HepG2 (cell line): Measurements from ENCODE around the gene IFI30. TPM values are rescaled to one million over a fixed set of nuclear protein-coding genes. Genes with fewer than 3 reads are reported as not detected.

Source experiments
- BORCS8-MEF2B ChIP-seq: sonication (generic); formaldehyde crosslinking; IDR thresholded peaks from 2 replicates; pipeline ENCODE4 v1.8.0; 2022; ENCODE audit warnings: mild to moderate bottlenecking, missing genetic modification reagents
- CHD4 ChIP-seq: fragments of 200-600 bp; sonication (generic); IDR thresholded peaks from 2 replicates; pipeline ENCODE4 v1.7.0; 2017; ENCODE audit warnings: mild to moderate bottlenecking, low read length, borderline replicate concordance
- GTF3A ChIP-seq: sonication (generic); formaldehyde crosslinking; conservative IDR thresholded peaks from 2 replicates; pipeline ENCODE4 v1.4.0; 2020; ENCODE audit warnings: mild to moderate bottlenecking, missing genetic modification reagents
- MED8 ChIP-seq: sonication (generic); formaldehyde crosslinking; IDR thresholded peaks from 2 replicates; pipeline ENCODE4 v1.8.1; 2023; ENCODE audit warnings: mild to moderate bottlenecking, missing genetic modification reagents; ENCODE audit not compliant: insufficient replicate concordance
- NFE2 ChIP-seq: sonication (generic); formaldehyde crosslinking; IDR thresholded peaks from 2 replicates; pipeline ENCODE4 v1.4.0; 2020; ENCODE audit warnings: missing genetic modification reagents
- NFIC ChIP-seq: IDR thresholded peaks from 2 replicates; pipeline ENCODE4 v1.6.1; 2012; ENCODE audit warnings: mild to moderate bottlenecking, low read length, inconsistent platforms
- RBFOX2 ChIP-seq: fragments of 200-400 bp; formaldehyde crosslinking; IDR thresholded peaks from 2 replicates; pipeline ENCODE4 v1.6.1; 2017; ENCODE audit warnings: low read depth, mild to moderate bottlenecking, low read length
- SATB2 ChIP-seq: sonication (generic); formaldehyde crosslinking; IDR thresholded peaks from 2 replicates; pipeline ENCODE4 v1.5.0; 2020; ENCODE audit warnings: missing genetic modification reagents
- SP1 ChIP-seq, 2 experiments: fragments of 450-650 bp in 1 of 2; sonication (generic) in 1 of 2; formaldehyde crosslinking in 1 of 2; IDR thresholded peaks; 2 replicates each; pipeline versions ENCODE4 v1.4.0 to v1.6.1; 2016 to 2020; ENCODE audit warnings: missing genetic modification reagents in 1 of 2
- TGIF2 ChIP-seq: IDR thresholded peaks from 2 replicates; pipeline ENCODE4 v1.6.1; 2016; ENCODE audit warnings: control low read depth, missing compliant biosample characterization
- U2AF1 ChIP-seq: fragments of 200-400 bp; formaldehyde crosslinking; optimal IDR thresholded peaks from 2 replicates; pipeline ENCODE3; 2017; ENCODE audit warnings: mild to moderate bottlenecking, low read depth, low read length
- ZFY ChIP-seq: sonication (generic); formaldehyde crosslinking; IDR thresholded peaks from 2 replicates; pipeline ENCODE4 v1.4.0; 2020; ENCODE audit warnings: missing genetic modification reagents
- ZIK1 ChIP-seq: sonication (generic); formaldehyde crosslinking; IDR thresholded peaks from 2 replicates; pipeline ENCODE4 v1.5.0; 2020; ENCODE audit warnings: mild to moderate bottlenecking, low read depth, missing genetic modification reagents, borderline replicate concordance
- ZNF296 ChIP-seq: sonication (generic); formaldehyde crosslinking; conservative IDR thresholded peaks from 2 replicates; pipeline ENCODE4 v1.5.0; 2020; ENCODE audit warnings: mild to moderate bottlenecking, missing genetic modification reagents
- ZNF34 ChIP-seq: sonication (generic); formaldehyde crosslinking; IDR thresholded peaks from 2 replicates; pipeline ENCODE4 v1.4.0; 2020; ENCODE audit warnings: mild to moderate bottlenecking, missing genetic modification reagents, borderline replicate concordance
- ZNF343 ChIP-seq: sonication (generic); formaldehyde crosslinking; IDR thresholded peaks from 2 replicates; pipeline ENCODE4 v1.4.0; 2020; ENCODE audit warnings: mild to moderate bottlenecking, missing genetic modification reagents
- ZNF367 ChIP-seq: sonication (generic); formaldehyde crosslinking; IDR thresholded peaks from 2 replicates; pipeline ENCODE4 v1.4.0; 2020; ENCODE audit warnings: missing genetic modification reagents, borderline replicate concordance
- ZNF382 ChIP-seq: sonication (generic); formaldehyde crosslinking; IDR thresholded peaks from 2 replicates; pipeline ENCODE4 v1.5.0; 2020; ENCODE audit warnings: missing genetic modification reagents, mild to moderate bottlenecking, borderline replicate concordance
- ZNF501 ChIP-seq: sonication (generic); formaldehyde crosslinking; IDR thresholded peaks from 2 replicates; pipeline ENCODE4 v1.5.1; 2020; ENCODE audit warnings: mild to moderate bottlenecking, moderate library complexity, missing genetic modification reagents
- ZNF713 ChIP-seq: sonication (generic); formaldehyde crosslinking; IDR thresholded peaks from 2 replicates; pipeline ENCODE4 v1.4.0; 2020; ENCODE audit warnings: mild to moderate bottlenecking, missing genetic modification reagents
- ZNF746 ChIP-seq: sonication (generic); formaldehyde crosslinking; IDR thresholded peaks from 2 replicates; pipeline ENCODE4 v1.8.0; 2022; ENCODE audit warnings: mild to moderate bottlenecking, missing genetic modification reagents
- ZNF781 ChIP-seq: sonication (generic); formaldehyde crosslinking; IDR thresholded peaks from 2 replicates; pipeline ENCODE4 v1.5.1; 2020; ENCODE audit warnings: borderline replicate concordance, mild to moderate bottlenecking, missing genetic modification reagents; ENCODE audit errors: not compliant biosample characterization
- ZSCAN22 ChIP-seq: sonication (generic); formaldehyde crosslinking; IDR thresholded peaks from 2 replicates; pipeline ENCODE4 v1.4.0; 2020; ENCODE audit warnings: mild to moderate bottlenecking, missing genetic modification reagents
- ZSCAN31 ChIP-seq: sonication (generic); formaldehyde crosslinking; IDR thresholded peaks from 2 replicates; pipeline ENCODE4 v1.5.0; 2020; ENCODE audit warnings: low read depth, mild to moderate bottlenecking, missing genetic modification reagents
- polyA plus RNA-seq, 8 experiments: library from polyadenylated mRNA; depleted of rRNA in 3 of 8; stranded (reverse) in 7 of 8; unstranded in 1 of 8; fragments of >200 nt; fragmentation: Illumina TruSeq in 4 of 8; extraction: Trizol in 4 of 8; gene quantifications; 2 replicates each; pipeline versions ENCODE4 v1.2.1 to v1.2.3, GENCODE V29; 2011 to 2016; ENCODE audit warnings: low read depth in 4 of 8, missing spikeins in 1 of 8, mixed read lengths in 1 of 8; ENCODE audit not compliant: insufficient read depth in 1 of 8
- total RNA-seq, 5 experiments: library from RNA; depleted of rRNA; stranded (reverse); fragments of >200 nt; fragmentation: Illumina TruSeq; extraction: Trizol; gene quantifications; 2 replicates each; pipeline ENCODE4 v1.2.3, GENCODE V29; 2016; ENCODE audit warnings: low read depth in 1 of 5
- TF ChIP-seq, protein P1 (sequence below): sonication (generic); formaldehyde crosslinking; IDR thresholded peaks from 2 replicates; pipeline ENCODE4 v1.5.0; 2020; ENCODE audit warnings: missing genetic modification reagents
- TF ChIP-seq, protein P2 (sequence below): sonication (generic); formaldehyde crosslinking; IDR thresholded peaks from 2 replicates; pipeline ENCODE4 v1.5.0; 2020; ENCODE audit warnings: missing genetic modification reagents, mild to moderate bottlenecking, borderline replicate concordance
- TF ChIP-seq, protein P3 (sequence below): sonication (generic); formaldehyde crosslinking; IDR thresholded peaks from 2 replicates; pipeline ENCODE4 v1.5.1; 2020; ENCODE audit warnings: mild to moderate bottlenecking, missing genetic modification reagents, borderline replicate concordance

IFI30 gene
- total and polyA plus RNA-seq, 2 of the 13 experiments (the other 11 are each of a cell fraction or from before 2014, with no cell fraction given), result 25.0 to 79.4 TPM

DNA sequence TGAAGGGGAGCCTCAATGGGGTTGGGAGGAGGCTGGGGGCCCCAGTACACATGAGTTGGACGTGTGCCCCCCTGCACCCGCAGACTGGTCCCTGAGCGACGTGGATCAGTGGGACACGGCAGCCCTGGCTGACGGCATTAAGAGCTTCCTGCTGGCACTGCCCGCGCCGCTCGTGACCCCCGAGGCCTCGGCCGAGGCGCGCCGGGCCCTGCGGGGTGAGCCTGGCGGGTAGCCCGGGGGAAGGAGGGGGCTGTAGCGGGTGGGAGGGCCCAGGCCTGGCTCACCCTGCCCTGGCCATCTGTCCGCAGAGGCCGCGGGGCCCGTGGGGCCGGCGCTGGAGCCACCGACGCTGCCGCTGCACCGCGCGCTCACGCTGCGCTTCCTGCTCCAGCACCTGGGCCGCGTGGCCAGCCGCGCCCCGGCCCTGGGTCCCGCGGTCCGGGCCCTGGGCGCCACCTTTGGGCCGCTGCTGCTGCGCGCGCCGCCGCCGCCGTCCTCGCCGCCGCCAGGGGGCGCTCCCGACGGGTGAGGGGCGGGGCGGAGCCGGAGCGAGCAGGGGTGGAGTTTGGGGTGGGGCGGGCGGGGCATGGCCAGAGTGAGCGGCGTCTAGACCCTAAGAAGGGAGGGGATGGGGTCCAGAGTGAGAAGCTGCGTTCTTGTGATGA lies 12.5 kb upstream of the IFI30 start (continued):
- no peak for TF ChIP-seq ZNF34
- TF ChIP-seq RBFOX2, result peak; percentile 51; the same call in 1 of the 2 replicates
- no peak for TF ChIP-seq ZSCAN31 (CRISPR knock-in tag)
- TF ChIP-seq MED8 (CRISPR knock-in tag), result no peak
- TF ChIP-seq CHD4, result no peak
- TF ChIP-seq, protein P1, sequence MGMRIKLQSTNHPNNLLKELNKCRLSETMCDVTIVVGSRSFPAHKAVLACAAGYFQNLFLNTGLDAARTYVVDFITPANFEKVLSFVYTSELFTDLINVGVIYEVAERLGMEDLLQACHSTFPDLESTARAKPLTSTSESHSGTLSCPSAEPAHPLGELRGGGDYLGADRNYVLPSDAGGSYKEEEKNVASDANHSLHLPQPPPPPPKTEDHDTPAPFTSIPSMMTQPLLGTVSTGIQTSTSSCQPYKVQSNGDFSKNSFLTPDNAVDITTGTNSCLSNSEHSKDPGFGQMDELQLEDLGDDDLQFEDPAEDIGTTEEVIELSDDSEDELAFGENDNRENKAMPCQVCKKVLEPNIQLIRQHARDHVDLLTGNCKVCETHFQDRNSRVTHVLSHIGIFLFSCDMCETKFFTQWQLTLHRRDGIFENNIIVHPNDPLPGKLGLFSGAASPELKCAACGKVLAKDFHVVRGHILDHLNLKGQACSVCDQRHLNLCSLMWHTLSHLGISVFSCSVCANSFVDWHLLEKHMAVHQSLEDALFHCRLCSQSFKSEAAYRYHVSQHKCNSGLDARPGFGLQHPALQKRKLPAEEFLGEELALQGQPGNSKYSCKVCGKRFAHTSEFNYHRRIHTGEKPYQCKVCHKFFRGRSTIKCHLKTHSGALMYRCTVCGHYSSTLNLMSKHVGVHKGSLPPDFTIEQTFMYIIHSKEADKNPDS, result no peak
- TF ChIP-seq BORCS8-MEF2B (CRISPR knock-in tag), result no peak
- TF ChIP-seq NFIC, result no peak
- no peak for TF ChIP-seq ZNF501
- TF ChIP-seq SATB2 (CRISPR knock-in tag), result no peak
- no peak for TF ChIP-seq ZNF713
- TF ChIP-seq ZNF746 (CRISPR knock-in tag), result no peak
- TF ChIP-seq ZNF367 (CRISPR knock-in tag), result no peak
- no peak for TF ChIP-seq ZNF343 (CRISPR knock-in tag)
- TF ChIP-seq ZNF296 (CRISPR knock-in tag), result no peak
- no peak for TF ChIP-seq ZIK1 (CRISPR knock-in tag)
- TF ChIP-seq TGIF2 (CRISPR knock-in tag), result no peak
- TF ChIP-seq, protein P2, sequence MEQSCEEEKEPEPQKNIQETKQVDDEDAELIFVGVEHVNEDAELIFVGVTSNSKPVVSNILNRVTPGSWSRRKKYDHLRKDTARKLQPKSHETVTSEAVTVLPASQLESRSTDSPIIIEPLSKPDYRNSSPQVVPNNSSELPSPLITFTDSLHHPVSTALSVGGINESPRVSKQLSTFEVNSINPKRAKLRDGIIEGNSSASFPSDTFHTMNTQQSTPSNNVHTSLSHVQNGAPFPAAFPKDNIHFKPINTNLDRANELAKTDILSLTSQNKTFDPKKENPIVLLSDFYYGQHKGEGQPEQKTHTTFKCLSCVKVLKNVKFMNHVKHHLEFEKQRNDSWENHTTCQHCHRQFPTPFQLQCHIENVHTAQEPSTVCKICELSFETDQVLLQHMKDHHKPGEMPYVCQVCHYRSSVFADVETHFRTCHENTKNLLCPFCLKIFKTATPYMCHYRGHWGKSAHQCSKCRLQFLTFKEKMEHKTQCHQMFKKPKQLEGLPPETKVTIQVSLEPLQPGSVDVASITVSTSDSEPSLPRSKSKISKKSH (CRISPR knock-in tag), result no peak
- peak; percentile 50; the same call in 1 of the 2 replicates for TF ChIP-seq ZFY
- TF ChIP-seq GTF3A (CRISPR knock-in tag), result no peak
- TF ChIP-seq, protein P3, sequence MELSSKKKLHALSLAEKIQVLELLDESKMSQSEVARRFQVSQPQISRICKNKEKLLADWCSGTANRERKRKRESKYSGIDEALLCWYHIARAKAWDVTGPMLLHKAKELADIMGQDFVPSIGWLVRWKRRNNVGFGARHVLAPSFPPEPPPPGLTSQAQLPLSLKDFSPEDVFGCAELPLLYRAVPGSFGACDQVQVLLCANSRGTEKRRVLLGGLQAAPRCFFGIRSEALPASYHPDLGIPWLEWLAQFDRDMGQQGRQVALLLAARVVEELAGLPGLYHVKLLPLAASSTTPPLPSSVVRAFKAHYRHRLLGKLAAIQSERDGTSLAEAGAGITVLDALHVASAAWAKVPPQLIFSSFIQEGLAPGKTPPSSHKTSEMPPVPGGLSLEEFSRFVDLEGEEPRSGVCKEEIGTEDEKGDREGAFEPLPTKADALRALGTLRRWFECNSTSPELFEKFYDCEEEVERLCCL, result no peak
- no peak for TF ChIP-seq SP1 (IDR thresholded peaks at IDR 0.05)
- TF ChIP-seq SP1 (CRISPR knock-in tag; IDR thresholded peaks at IDR 0.05), result 0 out of 2 replicates have a peak, but pooled peaks have one; percentile 39
- TF ChIP-seq ZNF382, result no peak
- no peak for TF ChIP-seq NFE2 (CRISPR knock-in tag)
- no peak for TF ChIP-seq ZNF781 (CRISPR knock-in tag)
- TF ChIP-seq U2AF1, result no peak
- no peak for TF ChIP-seq ZSCAN22 (CRISPR knock-in tag)
